HUES6 (cell line): ENCODE measurements around the gene C19orf53.
A peak's percentile ranks its signal among the peaks of the same experiment; 100 is the strongest.

Experiments
- H3K27ac ChIP-seq: 2 replicates; pipeline ENCODE4 v1.7.0; 2013; ENCODE audit warnings: low read depth, mild to moderate bottlenecking, low read length, inconsistent platforms
- H3K27me3 ChIP-seq: 2 replicates; pipeline ENCODE4 v1.6.1; 2013; ENCODE audit warnings: low read length; ENCODE audit not compliant: control insufficient read depth, insufficient read depth
- H3K36me3 ChIP-seq: 2 replicates; pipeline ENCODE4 v1.6.1; 2013; ENCODE audit warnings: low read length; ENCODE audit not compliant: control insufficient read depth, insufficient read depth
- H3K4me1 ChIP-seq: 2 replicates; pipeline ENCODE4 v1.6.1; 2013; ENCODE audit warnings: low read length; ENCODE audit not compliant: control insufficient read depth, insufficient read depth
- H3K4me3 ChIP-seq: 2 replicates; pipeline ENCODE4 v1.5.1; 2013; ENCODE audit warnings: low read depth, low read length
- H3K9ac ChIP-seq: one replicate; pipeline ENCODE4 v1.6.1; 2013; ENCODE audit warnings: mild to moderate bottlenecking, low read length
- H3K9me3 ChIP-seq: 2 replicates; pipeline ENCODE4 v1.6.1; 2013; ENCODE audit warnings: low read depth, low read length; ENCODE audit not compliant: control insufficient read depth, insufficient read depth

The C19orf53 gene

DNA sequence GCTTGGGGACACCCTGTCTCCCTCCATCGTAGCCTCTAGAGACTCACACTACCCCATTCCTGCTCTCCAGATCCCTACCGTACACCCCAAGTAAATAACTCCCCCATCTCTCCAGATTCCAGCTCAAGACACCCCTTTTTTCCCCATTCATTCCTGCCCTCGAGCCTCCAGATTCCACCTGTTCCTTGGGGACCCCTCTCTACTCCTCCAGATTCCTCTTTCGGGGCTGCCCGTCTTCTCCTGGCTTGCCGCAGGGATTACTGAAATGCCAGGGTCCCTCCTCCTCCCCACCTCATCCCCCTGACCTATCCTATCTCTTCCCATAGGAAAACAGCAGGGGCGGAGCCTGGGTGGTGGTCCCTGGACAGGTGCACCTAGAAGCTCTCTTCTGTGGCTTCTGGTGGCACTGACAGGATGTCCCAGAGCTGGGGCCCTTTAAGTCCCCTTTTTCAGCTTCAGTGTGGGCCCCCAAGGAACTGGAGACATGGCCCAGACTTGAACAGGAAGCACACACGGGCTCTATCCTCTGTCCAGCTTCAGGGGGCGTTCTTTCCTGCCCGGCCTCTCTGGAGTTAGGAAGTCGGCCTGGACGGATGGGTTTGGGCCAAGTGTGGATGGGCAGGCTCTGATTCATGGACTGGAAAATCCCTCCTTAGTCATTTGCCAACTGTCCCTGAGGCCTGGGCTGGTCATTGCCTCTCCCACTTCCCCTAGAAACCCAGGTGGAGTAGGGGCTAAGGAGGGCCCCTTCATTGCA is 22.2 kb downstream of the C19orf53 start:
- Histone ChIP-seq H3K4me3 (peak overlapping the region; percentile 89), H3K36me3 (peaks cover 13% of the 10 kb centered on the region; the same call in 1 of the 2 replicates), H3K9ac (peak overlapping the region; percentile 68), H3K27ac (no peak overlapping the region; the same call in 1 of the 2 replicates), H3K4me1 (peaks cover 6% of the 10 kb centered on the region; the same call in 1 of the 2 replicates), H3K27me3 (no peaks in the 10 kb centered on the region), H3K9me3 (no peaks in the 10 kb centered on the region)

DNA sequence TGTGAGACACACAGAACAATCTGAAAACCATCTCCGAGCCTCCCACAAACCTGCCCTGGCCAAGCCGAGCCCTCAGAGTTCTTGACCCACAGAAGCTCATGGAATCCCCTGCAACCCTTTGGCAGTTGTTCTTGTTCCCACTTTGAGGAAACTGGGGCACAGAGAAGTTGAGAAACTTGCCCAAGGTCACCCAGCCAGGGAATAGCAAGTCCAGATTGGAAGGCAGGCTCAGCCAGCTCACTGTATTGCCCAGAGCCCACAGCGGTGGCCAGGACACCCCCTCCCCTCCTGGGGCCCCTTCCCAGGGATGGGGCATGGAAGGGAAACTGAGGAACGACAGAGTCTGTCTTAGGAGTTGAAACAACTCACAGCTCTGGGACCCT is 22.8 kb downstream of the C19orf53 start:
- Histone ChIP-seq H3K4me1 (peaks cover 6% of the 10 kb centered on the region; the same call in 1 of the 2 replicates), H3K9ac (no peak overlapping the region), H3K27ac (no peak overlapping the region), H3K27me3 (no peaks in the 10 kb centered on the region), H3K36me3 (peaks cover 13% of the 10 kb centered on the region; the same call in 1 of the 2 replicates), H3K9me3 (no peaks in the 10 kb centered on the region), H3K4me3 (0 out of 2 replicates have a peak overlapping the region, but pooled peaks have one; percentile 89)

DNA sequence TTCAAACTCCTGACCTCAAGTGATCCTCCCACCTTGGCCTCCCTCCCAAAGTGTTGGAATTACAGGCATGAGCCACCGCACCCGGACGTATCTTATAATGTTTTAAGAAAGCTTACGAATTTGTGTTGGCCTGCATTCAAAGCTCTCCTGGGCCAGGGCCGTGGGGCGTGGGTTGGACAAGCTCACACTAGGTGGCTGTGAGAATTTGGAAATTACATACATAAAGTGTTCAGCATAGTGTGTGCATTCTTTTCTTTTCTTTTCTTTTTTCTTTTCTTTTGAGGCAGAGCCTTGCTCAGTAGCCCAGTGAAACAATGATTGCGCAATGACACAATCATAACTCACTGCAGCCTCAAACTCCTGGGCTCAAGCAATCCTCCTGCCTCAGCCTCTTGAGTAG is 23.6 kb downstream of the C19orf53 start:
- Histone ChIP-seq H3K4me3 (no peak overlapping the region), H3K9me3 (no peaks in the 10 kb centered on the region), H3K9ac (no peak overlapping the region), H3K36me3 (peaks cover 16% of the 10 kb centered on the region), H3K27me3 (no peaks in the 10 kb centered on the region), H3K27ac (no peak overlapping the region), H3K4me1 (peaks cover 6% of the 10 kb centered on the region; the same call in 1 of the 2 replicates)

DNA sequence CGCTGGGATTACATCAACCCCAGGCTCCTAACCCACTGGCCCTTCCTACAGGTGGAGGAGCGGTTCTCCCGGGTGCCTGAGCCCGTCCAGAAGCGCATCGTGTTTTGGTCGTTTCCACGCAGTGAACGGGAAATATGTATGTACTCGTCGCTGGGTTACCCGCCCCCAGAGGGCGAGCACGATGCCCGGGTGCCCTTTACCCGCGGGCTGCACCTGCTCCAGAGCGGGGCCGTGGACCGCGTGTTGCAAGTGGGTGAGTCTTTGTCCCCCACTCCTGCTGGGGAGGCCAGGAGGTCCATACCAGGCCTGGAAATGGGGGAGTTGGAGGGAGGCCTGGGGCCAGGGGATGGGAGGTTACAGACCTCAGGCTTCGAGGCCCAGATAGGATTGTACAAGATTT is 25.4 kb downstream of the C19orf53 start:
- no peak overlapping the region for H3K27ac ChIP-seq
- H3K4me1 ChIP-seq, result peaks cover 6% of the 10 kb centered on the region; the same call in 1 of the 2 replicates
- peaks cover 16% of the 10 kb centered on the region for H3K36me3 ChIP-seq
- no peak overlapping the region for H3K9ac ChIP-seq
- no peaks in the 10 kb centered on the region for H3K27me3 ChIP-seq
- H3K9me3 ChIP-seq, result no peaks in the 10 kb centered on the region
- no peak overlapping the region for H3K4me3 ChIP-seq

DNA sequence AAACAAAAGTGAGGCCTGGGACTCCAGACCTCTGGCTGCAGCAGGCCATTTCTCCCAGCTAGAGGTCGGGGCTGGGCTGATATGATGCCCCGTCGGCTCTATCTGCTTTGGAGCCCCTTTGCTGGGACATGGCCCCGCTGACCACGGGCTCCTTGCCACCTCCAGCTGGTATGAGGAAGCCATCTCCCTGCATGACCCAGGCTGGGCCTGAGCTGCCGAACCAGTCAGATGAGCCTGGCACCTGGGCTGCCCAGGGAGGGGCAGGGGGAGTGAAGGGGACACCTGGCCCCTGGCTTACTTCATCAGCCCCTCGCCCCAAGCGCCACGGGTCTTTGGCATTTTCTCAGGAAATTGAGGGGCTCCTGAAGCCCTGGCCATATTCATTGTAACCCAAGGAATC is 28.8 kb downstream of the C19orf53 start:
- no peaks in the 10 kb centered on the region for H3K4me1 ChIP-seq
- no peak overlapping the region for H3K27ac ChIP-seq
- no peak overlapping the region for H3K9ac ChIP-seq
- H3K27me3 ChIP-seq, result no peaks in the 10 kb centered on the region
- H3K36me3 ChIP-seq, result peaks cover 41% of the 10 kb centered on the region
- no peaks in the 10 kb centered on the region for H3K9me3 ChIP-seq
- H3K4me3 ChIP-seq, result no peak overlapping the region

DNA sequence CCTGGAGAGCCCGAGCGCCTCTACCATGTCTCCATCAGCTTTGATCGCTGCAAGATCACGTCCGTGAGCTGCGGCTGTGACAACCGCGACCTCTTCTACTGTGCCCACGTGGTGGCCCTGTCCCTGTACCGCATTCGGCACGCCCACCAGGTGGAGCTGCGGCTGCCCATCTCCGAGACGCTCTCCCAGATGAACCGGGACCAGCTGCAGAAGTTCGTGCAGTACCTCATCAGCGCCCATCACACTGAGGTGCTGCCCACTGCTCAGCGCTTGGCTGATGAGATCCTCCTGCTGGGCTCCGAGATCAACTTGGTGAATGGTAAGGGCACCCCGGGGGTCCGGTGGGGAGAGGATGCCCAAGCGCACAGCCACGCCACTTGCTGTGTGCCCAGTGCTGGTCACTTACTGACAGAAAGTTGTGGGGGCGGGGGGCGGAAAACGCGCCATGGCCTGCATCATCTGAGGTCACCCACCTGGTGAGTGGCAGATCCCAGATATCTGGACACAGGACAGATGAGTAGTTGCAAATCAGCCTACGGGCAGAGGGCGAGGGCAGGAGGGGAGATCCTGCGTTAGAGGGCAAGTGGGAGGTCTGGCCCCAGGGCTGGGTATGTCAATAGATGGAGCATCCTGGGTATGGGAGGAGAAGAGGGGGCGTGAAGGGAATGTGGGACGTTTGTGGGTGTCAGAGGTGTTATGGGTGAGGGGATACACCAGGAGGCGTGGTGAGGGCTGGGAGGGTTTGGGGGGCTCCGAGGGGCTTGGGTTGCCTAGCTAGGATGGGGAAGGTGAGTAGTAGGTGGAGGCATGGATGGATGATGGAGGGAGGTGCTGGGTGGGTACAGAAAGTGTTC is 30.8 kb downstream of the C19orf53 start:
- H3K9ac ChIP-seq, result no peak overlapping the region
- H3K4me1 ChIP-seq, result no peaks in the 10 kb centered on the region
- H3K36me3 ChIP-seq, result peaks cover 52% of the 10 kb centered on the region
- H3K9me3 ChIP-seq, result no peaks in the 10 kb centered on the region
- H3K27me3 ChIP-seq, result no peaks in the 10 kb centered on the region
- no peak overlapping the region for H3K27ac ChIP-seq
- no peak overlapping the region for H3K4me3 ChIP-seq

DNA sequence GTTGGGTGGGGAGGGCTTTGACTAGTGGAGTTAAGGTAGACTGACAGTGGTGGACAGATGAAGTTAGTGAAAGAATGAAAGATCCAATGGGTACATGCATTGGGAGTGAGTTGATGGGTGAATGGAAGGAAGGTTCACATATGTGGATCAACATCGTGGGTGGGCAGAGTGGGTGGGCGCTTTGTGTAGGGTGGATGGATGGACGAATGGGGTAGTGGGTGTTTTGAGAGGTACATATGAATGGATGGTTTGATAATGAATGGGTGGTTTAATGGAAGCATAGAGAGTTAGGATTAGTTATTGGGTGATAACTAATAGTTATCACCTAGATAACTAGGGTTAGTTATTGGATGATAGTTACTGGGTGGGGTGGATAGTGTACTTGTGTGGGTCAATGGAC is 32.5 kb downstream of the C19orf53 start:
- no peaks in the 10 kb centered on the region for H3K9me3 ChIP-seq

DNA sequence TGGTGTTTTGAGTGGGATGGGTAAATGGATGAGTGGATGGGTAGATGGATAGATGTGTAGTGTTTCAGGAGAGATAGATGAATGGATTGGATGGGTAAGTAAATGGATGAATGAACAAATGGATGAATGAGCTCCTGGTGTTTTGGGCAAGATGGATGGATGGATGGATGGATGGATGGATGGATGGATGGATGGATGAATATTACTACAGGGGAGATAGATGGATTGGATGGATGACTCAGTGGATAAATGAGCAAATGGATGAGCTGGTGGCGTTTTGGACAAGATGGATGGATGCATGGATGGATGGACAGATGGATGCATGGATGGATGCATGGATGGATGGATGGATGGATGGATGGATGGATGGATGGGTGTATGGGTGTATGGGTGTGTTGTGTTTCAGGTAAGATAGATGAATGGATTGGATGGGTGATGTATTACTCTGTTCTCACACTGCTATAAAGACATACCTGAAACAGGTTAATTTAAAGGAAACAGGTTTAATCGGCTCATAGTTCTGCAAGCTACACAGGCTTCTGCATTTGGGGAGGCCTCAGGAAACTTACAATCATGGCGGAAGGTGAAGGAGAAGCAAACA is 33.3 kb downstream of the C19orf53 start:
- Histone ChIP-seq H3K27ac (no peak overlapping the region), H3K9ac (no peak overlapping the region), H3K4me1 (no peaks in the 10 kb centered on the region), H3K4me3 (no peak overlapping the region), H3K9me3 (no peaks in the 10 kb centered on the region), H3K27me3 (no peaks in the 10 kb centered on the region), H3K36me3 (peaks cover 52% of the 10 kb centered on the region)

More for the DNA sequence above, 32.5 kb downstream of the C19orf53 start:
- Histone ChIP-seq H3K27ac (no peak overlapping the region), H3K9ac (no peak overlapping the region), H3K4me1 (no peaks in the 10 kb centered on the region), H3K27me3 (no peaks in the 10 kb centered on the region), H3K36me3 (peaks cover 52% of the 10 kb centered on the region), H3K4me3 (no peak overlapping the region)

DNA sequence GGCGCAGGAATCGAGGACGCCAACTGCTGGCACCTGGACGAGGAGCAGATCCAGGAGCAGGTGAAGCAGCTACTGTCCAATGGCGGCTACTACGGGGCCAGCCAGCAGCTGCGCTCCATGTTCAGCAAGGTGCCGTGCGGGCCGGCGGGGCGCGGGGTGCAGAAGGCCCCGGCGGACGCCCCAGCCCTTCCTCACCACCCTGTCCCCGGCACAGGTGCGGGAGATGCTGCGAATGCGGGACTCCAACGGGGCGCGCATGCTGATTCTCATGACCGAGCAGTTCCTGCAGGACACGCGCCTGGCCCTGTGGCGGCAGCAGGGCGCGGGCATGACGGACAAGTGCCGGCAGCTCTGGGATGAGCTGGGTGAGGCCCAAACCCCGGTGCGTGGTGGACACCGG is 34.6 kb downstream of the C19orf53 start:
- Histone ChIP-seq H3K4me3 (no peak overlapping the region), H3K9ac (no peak overlapping the region), H3K27ac (no peak overlapping the region), H3K4me1 (no peaks in the 10 kb centered on the region), H3K27me3 (no peaks in the 10 kb centered on the region), H3K36me3 (peaks cover 62% of the 10 kb centered on the region), H3K9me3 (no peaks in the 10 kb centered on the region)

DNA sequence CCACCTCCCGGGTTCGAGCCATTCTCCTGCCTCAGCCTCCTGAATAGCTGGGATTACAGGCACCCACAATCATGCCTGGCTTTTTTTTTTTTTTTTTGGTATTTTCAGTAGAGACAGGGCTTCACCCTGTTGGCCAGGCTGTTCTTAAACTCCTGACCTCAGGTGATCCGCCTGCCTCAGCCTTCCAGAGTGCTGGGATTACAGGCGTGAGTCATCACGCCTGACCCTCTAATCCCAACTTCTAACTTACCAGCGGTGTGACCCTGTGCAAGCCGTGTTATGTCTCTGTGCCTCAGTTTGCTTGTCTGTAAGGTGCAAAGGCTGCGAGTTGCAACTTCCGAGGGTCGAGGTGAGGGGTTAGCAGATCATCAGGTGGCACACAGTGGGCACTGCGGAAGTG is 38.3 kb downstream of the C19orf53 start:
- Histone ChIP-seq H3K9ac (no peak overlapping the region), H3K4me3 (no peak overlapping the region), H3K4me1 (peaks cover 1% of the 10 kb centered on the region; the same call in 1 of the 2 replicates), H3K9me3 (no peaks in the 10 kb centered on the region), H3K27ac (no peak overlapping the region), H3K27me3 (no peaks in the 10 kb centered on the region), H3K36me3 (peaks cover 65% of the 10 kb centered on the region)

DNA sequence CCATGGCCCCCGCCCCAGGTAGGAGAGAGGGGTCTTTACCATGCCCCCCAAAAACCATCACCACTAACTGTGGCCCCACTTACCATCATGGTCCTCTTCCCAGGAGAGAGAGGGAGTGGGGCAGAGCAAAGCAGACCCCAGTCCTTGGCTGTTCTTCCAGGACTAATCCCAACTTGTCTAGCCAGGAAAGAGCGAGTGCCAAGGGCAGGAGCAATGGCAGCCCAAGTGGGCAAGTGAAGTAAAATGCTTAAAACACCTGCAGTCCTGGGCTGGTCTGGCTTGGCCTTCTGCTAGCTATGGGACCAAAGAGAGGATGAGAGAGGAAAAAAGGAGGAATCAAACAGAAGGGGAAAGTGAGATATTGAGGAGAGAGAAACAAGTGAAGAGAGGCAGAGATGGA is 38.9 kb downstream of the C19orf53 start:
- Histone ChIP-seq H3K9ac (no peak overlapping the region), H3K9me3 (no peaks in the 10 kb centered on the region), H3K27me3 (no peaks in the 10 kb centered on the region), H3K36me3 (peaks cover 59% of the 10 kb centered on the region), H3K4me3 (no peak overlapping the region), H3K4me1 (peaks cover 3% of the 10 kb centered on the region), H3K27ac (no peak overlapping the region)
